HG02588 (cell line): Measurements from ENCODE around the gene ZBTB5.
"Not testable (repeated sequence)": the region's sequence is repeated elsewhere in the genome, so short reads cannot be mapped to it uniquely, and the experiment has no call there.

Experiments
- ATAC-seq: cut with Tn5 transposase; IDR thresholded peaks from one replicate; pipeline ENCODE4 v1.9.1; 2021; ENCODE audit warnings: mild to moderate bottlenecking, moderate library complexity; ENCODE audit not compliant: unreplicated experiment

The ZBTB5 gene

GRCh38 chr9:37408933-37409710 lies 56.1 kb downstream of the ZBTB5 start:
- peak; percentile 85 for ATAC-seq

DNA sequence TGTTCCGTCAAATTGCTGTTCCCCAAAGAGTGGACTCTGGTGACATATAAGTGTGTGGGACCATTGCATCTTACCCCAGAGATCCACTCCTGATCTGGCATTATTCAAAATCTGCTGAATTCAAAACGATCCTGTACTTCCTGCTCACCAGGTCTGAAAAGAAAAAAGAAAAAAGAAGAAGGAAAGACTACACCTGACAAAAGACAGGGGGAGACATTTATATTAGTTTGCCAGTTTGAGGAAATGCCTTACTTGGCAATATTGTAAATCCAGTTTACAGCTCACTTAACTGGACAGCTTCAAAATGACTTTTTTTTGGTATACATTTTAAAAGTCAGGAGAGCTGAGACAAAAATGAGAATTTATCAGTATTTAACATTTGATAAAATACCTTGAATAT lies 57.8 kb downstream of the ZBTB5 start:
- ATAC-seq = no peak

DNA sequence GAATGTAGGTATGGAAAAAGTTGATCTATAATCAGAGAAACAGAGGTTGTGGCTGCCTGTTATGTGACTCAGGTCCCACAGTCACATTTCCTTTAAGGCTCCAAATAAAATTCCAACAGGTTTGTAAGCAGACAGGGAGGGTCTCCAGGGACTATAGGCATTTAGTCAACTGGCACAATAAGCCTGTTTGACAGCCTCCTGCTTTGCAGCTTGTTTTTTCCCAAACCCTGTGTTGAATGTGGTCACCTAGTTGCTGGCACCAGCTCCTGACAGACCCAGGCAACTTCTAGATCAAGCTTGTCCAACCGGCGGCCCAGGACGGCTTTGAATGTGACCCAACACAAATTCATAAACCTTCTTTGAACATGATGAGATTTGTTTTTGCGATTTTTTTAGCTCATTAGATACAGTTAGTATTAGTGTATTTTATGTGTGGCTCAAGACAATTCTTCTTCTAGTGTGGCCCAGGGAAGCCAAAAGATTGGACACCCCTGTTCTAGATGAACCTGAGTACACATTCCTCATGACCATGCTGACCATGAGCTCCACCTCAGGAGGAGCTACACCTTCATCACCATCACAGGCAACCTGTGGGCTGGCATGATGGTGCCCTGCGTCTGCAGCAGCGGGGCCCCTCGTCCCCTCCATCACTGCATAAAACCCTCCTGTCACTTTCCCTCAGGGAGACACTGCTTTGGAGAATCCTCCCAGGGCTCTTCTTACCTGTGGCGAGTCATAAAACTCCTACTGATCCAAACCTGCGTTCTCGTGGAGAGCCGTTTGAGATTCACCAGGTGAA lies 58.4 kb downstream of the ZBTB5 start:
- ATAC-seq = no peak

- ATAC-seq = no peak
Observed at GRCh38 chr9:37405764-37406380, 59.4 kb downstream of the ZBTB5 start.

GRCh38 chr9:37405350-37405749 lies 59.9 kb downstream of the ZBTB5 start:
- no peak for ATAC-seq

DNA sequence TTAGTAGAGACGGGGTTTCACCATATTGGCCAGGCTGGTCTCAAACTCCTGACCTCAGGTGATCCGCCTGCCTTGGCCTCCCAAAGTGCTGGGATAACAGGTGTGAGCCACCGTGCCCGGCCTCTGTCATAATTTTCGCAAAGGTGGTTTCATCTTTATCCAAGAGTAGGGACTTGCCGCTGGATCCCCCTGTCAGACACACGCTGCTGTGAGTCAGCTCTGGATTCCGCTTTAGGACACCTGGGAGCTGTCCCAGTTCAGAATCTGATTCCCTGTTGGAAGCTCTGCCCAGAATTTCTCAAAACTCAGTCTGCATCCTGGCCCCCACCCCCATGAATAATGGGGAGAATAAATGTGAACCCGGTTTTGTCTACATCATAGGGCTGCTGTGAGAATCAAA lies 60.7 kb downstream of the ZBTB5 start:
- no peak for ATAC-seq

GRCh38 chr9:37399336-37399735 lies 65.9 kb downstream of the ZBTB5 start:
- no peak for ATAC-seq

DNA sequence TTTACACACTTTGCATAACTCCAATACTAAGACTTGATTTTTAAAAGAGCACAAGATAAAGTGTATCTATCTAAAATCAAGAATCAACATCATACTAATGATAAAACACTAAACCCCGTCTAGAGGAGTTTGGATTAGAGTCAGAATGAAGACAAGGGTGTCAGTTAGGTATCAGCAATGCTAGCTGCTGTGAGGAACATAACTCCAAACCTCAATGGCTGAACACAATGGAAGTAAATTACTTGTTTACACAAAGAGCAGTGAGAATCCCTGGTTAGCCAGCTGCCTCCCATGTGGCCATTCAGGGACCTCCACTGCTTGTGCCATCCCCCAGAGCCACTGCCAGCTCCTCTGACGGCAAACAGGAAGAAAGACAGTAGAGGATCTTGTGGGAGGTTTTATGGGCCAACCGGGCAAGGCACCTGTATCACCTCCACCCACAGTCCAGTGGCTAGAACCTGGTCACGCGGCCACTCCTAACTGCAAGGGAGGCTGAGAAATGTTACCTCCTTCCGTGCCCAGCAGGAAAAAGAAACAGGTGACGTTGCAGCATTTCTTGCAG lies 66.7 kb downstream of the ZBTB5 start:
- ATAC-seq = no peak

DNA sequence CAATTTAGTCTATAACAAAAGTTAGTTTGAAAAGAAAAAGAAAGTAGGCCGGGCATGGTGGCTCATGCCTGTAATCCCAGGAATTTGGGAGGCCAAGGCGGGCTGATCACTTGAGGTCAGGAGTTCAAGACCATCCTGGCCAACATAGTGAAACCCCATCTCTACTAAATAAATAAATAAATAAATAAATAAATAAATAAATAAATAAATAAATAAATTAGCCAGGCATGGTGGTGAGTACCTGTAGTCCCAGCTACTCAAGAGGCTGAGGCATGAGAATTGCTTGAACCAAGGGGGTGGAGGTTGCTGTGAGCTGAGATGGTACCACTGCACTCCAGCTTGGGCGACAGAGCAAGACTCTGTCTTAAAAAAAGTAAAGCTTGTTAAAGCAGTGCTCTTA lies 67.3 kb downstream of the ZBTB5 start:
- ATAC-seq = not testable (repeated sequence)

- ATAC-seq = no peak
Observed at GRCh38 chr9:37395663-37396062, 69.6 kb downstream of the ZBTB5 start.

DNA sequence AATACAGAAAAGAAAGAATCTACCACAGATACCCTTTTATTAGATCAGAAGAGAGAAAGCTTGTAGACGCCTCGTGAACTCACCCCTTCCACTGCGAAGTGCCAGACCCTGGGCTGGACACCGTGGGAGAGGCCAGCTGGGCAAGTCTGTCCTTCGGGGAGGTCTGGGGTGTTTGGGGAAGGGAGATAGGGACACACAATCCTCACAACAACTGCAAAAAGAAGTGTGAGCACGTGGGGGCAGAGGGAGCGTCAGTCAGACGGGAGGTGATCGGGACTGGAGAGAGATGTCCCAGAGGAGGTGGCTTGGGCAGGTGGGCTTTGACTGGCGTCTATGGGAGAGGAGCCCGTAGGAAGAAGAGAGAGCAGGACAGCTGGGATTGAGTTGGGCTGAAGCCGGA lies 70.0 kb downstream of the ZBTB5 start:
- no peak for ATAC-seq

- no peak for ATAC-seq
Observed at GRCh38 chr9:37392272-37392671, 73.0 kb downstream of the ZBTB5 start.

DNA sequence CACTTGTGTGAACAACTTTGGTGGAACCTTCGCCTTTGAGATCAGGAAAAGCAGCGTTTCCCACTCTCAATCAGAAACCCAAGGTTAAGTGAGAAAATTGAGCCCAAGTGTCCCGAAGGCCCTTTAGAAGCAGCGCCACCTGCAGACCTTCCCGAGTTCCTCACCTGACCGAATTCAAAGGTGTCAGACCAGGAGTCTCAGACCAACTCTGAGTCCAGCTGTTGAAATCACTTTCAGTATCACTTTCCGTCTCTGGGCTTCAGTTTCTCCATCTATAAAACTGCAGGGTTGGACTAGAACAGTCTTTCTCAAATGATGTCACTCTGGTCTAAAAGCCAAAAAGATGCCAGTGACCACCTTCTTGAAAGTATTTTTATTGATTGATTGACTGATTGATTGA lies 74.5 kb downstream of the ZBTB5 start:
- peak; percentile 80 for ATAC-seq
